Upper lobe of left lung (tissue), 6 donors: ENCODE measurements around the gene GASK1A. TPM values are rescaled to one million over a fixed set of nuclear protein-coding genes. Genes with fewer than 3 reads are reported as not detected.

Source experiments
- ATAC-seq, 2 donors: fragments of 200-7000 bp; cut with Tn5 transposase; one replicate each; pipeline ENCODE4 v1.9.1; 2022; ENCODE audit warnings: mild to moderate bottlenecking in 2 of 2, moderate library complexity in 2 of 2; ENCODE audit not compliant: low FRiP score in 2 of 2
- DNase-seq, 2 donors: peaks; one replicate each; pipeline ENCODE4 v3.0.0-alpha.2; 2019 to 2020
- H3K27ac ChIP-seq, 4 donors: fragments of 200-600 bp; sonication (generic); one replicate each; pipeline ENCODE4 v1.5.1; 2016 to 2019
- H3K27me3 ChIP-seq, 4 donors: fragments of 200-600 bp; sonication (generic); one replicate each; pipeline ENCODE4 v1.5.1; 2017 to 2019
- H3K36me3 ChIP-seq, 4 donors: fragments of 200-600 bp; sonication (generic); one replicate each; pipeline ENCODE4 v1.5.1; 2016 to 2019
- H3K4me1 ChIP-seq, 4 donors: fragments of 200-600 bp; sonication (generic); one replicate each; pipeline ENCODE4 v1.5.1; 2018 to 2019
- H3K4me3 ChIP-seq, 4 donors: fragments of 200-600 bp; sonication (generic); one replicate each; pipeline ENCODE4 v1.5.1; 2017 to 2019; ENCODE audit warnings: mild to moderate bottlenecking in 2 of 4, moderate library complexity in 1 of 4
- H3K9me3 ChIP-seq, 4 donors: fragments of 200-600 bp; sonication (generic); one replicate each; pipeline ENCODE4 v1.5.1; 2018 to 2019
- CTCF ChIP-seq, 6 experiments: fragments of 450-650 bp in 4 of 6; fragments of 200-600 bp in 2 of 6; sonication (generic) in 2 of 6; IDR thresholded peaks; one replicate each; pipeline ENCODE4 v1.5.1; 2016 to 2019; ENCODE audit warnings: antibody characterized with exemption in 6 of 6
- EP300 ChIP-seq, 4 donors: sonication (generic); formaldehyde crosslinking; IDR thresholded peaks; one replicate each; pipeline ENCODE4 v1.5.1; 2017; ENCODE audit warnings: antibody characterized with exemption in 4 of 4, control low read depth in 2 of 4
- POLR2A ChIP-seq, 4 donors: fragments of 450-650 bp; IDR thresholded peaks; one replicate each; pipeline ENCODE4 v1.5.1; 2016 to 2017; ENCODE audit warnings: antibody characterized with exemption in 4 of 4, mild to moderate bottlenecking in 2 of 4
- POLR2AphosphoS5 ChIP-seq, 2 donors: sonication (generic); formaldehyde crosslinking; IDR thresholded peaks; one replicate each; pipeline ENCODE4 v1.5.1; 2017; ENCODE audit warnings: antibody characterized with exemption in 2 of 2
- WGBS, 2 donors: methylation state at CpG; one replicate each; pipeline ENCODE4 v1.1.5; 2017 to 2018; 5-methylcytosine and 5-hydroxymethylcytosine counted together
- total RNA-seq, 6 donors: library from RNA; depleted of rRNA in 4 of 6; stranded (reverse); fragments of >200 nt in 4 of 6; gene quantifications; one replicate each; pipeline versions ENCODE4 v1.1.0 to v1.2.1, GENCODE V29; 2016 to 2021
- donor health status: DM: no; HTN: no; CAD: no; lungs with moderate emphysema.
- donor health status: DM: no; HTN: yes; CAD: no; lungs with severe emphysema.

GASK1A gene
- total RNA-seq, 6 donors from 2014 or later = 2.5 to 9.4 (median 7.7) TPM

GRCh38 chr3:43053291-43053690, 74.2 kb downstream of the GASK1A start:
- ATAC-seq (no peak), DNase-seq (peak in 1 of 2 donors; percentile 33)
- no peak overlapping the region for H3K4me3 ChIP-seq
- no peaks in the 10 kb centered on the region for H3K4me1 ChIP-seq
- H3K27ac ChIP-seq = no peak overlapping the region
- peaks cover 5 to 23% (median 10%) of the 10 kb centered on the region in 4 donors for H3K9me3 ChIP-seq
- H3K36me3 ChIP-seq = no peaks in the 10 kb centered on the region
- H3K27me3 ChIP-seq = no peaks in the 10 kb centered on the region
- 94 to 95% methylated on average over 5 to 12 of the region's 12 CpGs for WGBS, 2 donors
- TF ChIP-seq POLR2A (IDR thresholded peaks at IDR 0.05) (no peak), CTCF (IDR thresholded peaks at IDR 0.05) (no peak), EP300 (IDR thresholded peaks at IDR 0.05) (no peak), POLR2AphosphoS5 (IDR thresholded peaks at IDR 0.05) (no peak)

GRCh38 chr3:43054754-43055153, 75.6 kb downstream of the GASK1A start:
- no peak for TF ChIP-seq CTCF (IDR thresholded peaks at IDR 0.05)
- TF ChIP-seq EP300 (IDR thresholded peaks at IDR 0.05) = no peak
- no peak for TF ChIP-seq POLR2AphosphoS5 (IDR thresholded peaks at IDR 0.05)
- no peak for TF ChIP-seq POLR2A (IDR thresholded peaks at IDR 0.05)
- Histone ChIP-seq H3K9me3 (peaks cover 5 to 12% (median 7%) of the 10 kb centered on the region in 4 donors), H3K4me1 (no peaks in the 10 kb centered on the region), H3K4me3 (no peak overlapping the region), H3K36me3 (no peaks in the 10 kb centered on the region), H3K27ac (no peak overlapping the region), H3K27me3 (no peaks in the 10 kb centered on the region)
- ATAC-seq (peak in 1 of 2 donors; percentile 58), DNase-seq (peak in 1 of 2 donors; percentile 32)
- 90 to 93% methylated on average over 2 to 5 of the region's 5 CpGs for WGBS, 2 donors

GRCh38 chr3:43055393-43055792, 76.3 kb downstream of the GASK1A start:
- DNase-seq (no peak), ATAC-seq (no peak)
- Histone ChIP-seq H3K4me3 (no peak overlapping the region), H3K27me3 (no peaks in the 10 kb centered on the region), H3K9me3 (peaks cover 2 to 7% (median 4%) of the 10 kb centered on the region in 4 donors), H3K27ac (no peak overlapping the region), H3K36me3 (no peaks in the 10 kb centered on the region), H3K4me1 (no peaks in the 10 kb centered on the region)
- WGBS, 2 donors = 94 to 100% methylated on average over 6 to 7 of the region's 7 CpGs
- TF ChIP-seq CTCF (IDR thresholded peaks at IDR 0.05) = no peak
- TF ChIP-seq POLR2AphosphoS5 (IDR thresholded peaks at IDR 0.05) = no peak
- no peak for TF ChIP-seq EP300 (IDR thresholded peaks at IDR 0.05)
- no peak for TF ChIP-seq POLR2A (IDR thresholded peaks at IDR 0.05)

GRCh38 chr3:43055806-43056770, 77.0 kb downstream of the GASK1A start:
- Histone ChIP-seq H3K27me3 (no peaks in the 10 kb centered on the region), H3K36me3 (no peaks in the 10 kb centered on the region), H3K9me3 (peaks cover 0 to 3% (median 0%) of the 10 kb centered on the region in 4 donors), H3K4me3 (no peak overlapping the region), H3K27ac (no peak overlapping the region), H3K4me1 (no peaks in the 10 kb centered on the region)
- ATAC-seq (no peak), DNase-seq (no peak)
- no peak for TF ChIP-seq POLR2A (IDR thresholded peaks at IDR 0.05)
- TF ChIP-seq CTCF (IDR thresholded peaks at IDR 0.05) = no peak
- TF ChIP-seq EP300 (IDR thresholded peaks at IDR 0.05) = no peak
- no peak for TF ChIP-seq POLR2AphosphoS5 (IDR thresholded peaks at IDR 0.05)
- WGBS, 2 donors = 86 to 94% methylated on average over 12 to 15 of the region's 15 CpGs
